H1 (cell line): ENCODE measurements around the gene SLC6A6. TPM values are rescaled to one million over a fixed set of nuclear protein-coding genes. Genes with fewer than 3 reads are reported as not detected.

Experiments used
- ATF3 ChIP-seq: IDR thresholded peaks from 2 replicates; pipeline ENCODE4 v1.6.1; 2011; ENCODE audit warnings: low read depth, mild to moderate bottlenecking, low read length; ENCODE audit not compliant: insufficient read depth
- CHD7 ChIP-seq: fragments of 300-600 bp; sonication (generic); IDR thresholded peaks from 2 replicates; pipeline ENCODE4 v1.7.1; 2012; ENCODE audit warnings: low read length, moderate library complexity, mild to moderate bottlenecking, inconsistent platforms; ENCODE audit not compliant: insufficient replicate concordance
- EP300 ChIP-seq, 2 experiments: IDR thresholded peaks; 1 replicate in 1 of 2; 2 replicates in 1 of 2; pipeline ENCODE4 v1.6.1; 2011 to 2012; ENCODE audit warnings: low read depth in 2 of 2, low read length in 2 of 2, mild to moderate bottlenecking in 2 of 2, borderline replicate concordance in 1 of 2, inconsistent platforms in 1 of 2, moderate library complexity in 1 of 2
- GABPA ChIP-seq: IDR thresholded peaks from 2 replicates; pipeline ENCODE4 v1.6.1; 2011; ENCODE audit warnings: mild to moderate bottlenecking, low read length, moderate library complexity, borderline replicate concordance; ENCODE audit not compliant: insufficient read depth
- GTF2F1 ChIP-seq: IDR thresholded peaks from 2 replicates; pipeline ENCODE4 v1.6.1; 2012; ENCODE audit warnings: low read depth, low read length, improper control_type of control experiment, borderline replicate concordance
- NANOG ChIP-seq: IDR thresholded peaks from 2 replicates; pipeline ENCODE4 v1.6.1; 2011; ENCODE audit warnings: low read length, low read depth, mild to moderate bottlenecking, inconsistent platforms; ENCODE audit not compliant: insufficient read depth, poor library complexity, severe bottlenecking
- POLR2AphosphoS5 ChIP-seq: IDR thresholded peaks from 2 replicates; pipeline ENCODE4 v1.6.1; 2011; ENCODE audit warnings: low read depth, low read length
- RXRA ChIP-seq: IDR thresholded peaks from 2 replicates; pipeline ENCODE4 v1.6.1; 2011; ENCODE audit warnings: low read depth, mild to moderate bottlenecking, low read length, moderate library complexity; ENCODE audit not compliant: insufficient read depth
- SRF ChIP-seq: IDR thresholded peaks from 2 replicates; pipeline ENCODE4 v1.6.1; 2011; ENCODE audit warnings: mild to moderate bottlenecking, low read depth, low read length, moderate library complexity
- polyA plus RNA-seq, 7 experiments: library from polyadenylated mRNA; depleted of rRNA in 3 of 7; stranded (reverse) in 5 of 7; unstranded in 2 of 7; fragments of >200 nt in 5 of 7; fragments of 200-250 nt in 2 of 7; gene quantifications; 1 replicate in 5 of 7; 2 replicates in 1 of 7; 4 replicates in 1 of 7; pipeline versions ENCODE4 v1.2.1 to v1.2.3, GENCODE V29; 2011 to 2013; ENCODE audit warnings: missing spikeins in 2 of 7, mixed read lengths in 2 of 7
- total RNA-seq: library from RNA; stranded (reverse); fragmentation: NEBNext Ultra II Directional; extraction: Animal tissue kit (Norgen Biotek cat#: 25700); gene quantifications from 2 replicates; pipeline ENCODE4 v1.2.1, GENCODE V29; 2021

SLC6A6 gene
- total and polyA plus RNA-seq, 2 of the 8 experiments (the other 6 are each of a cell fraction or from before 2014, with no cell fraction given): 66.2 to 144 TPM

DNA sequence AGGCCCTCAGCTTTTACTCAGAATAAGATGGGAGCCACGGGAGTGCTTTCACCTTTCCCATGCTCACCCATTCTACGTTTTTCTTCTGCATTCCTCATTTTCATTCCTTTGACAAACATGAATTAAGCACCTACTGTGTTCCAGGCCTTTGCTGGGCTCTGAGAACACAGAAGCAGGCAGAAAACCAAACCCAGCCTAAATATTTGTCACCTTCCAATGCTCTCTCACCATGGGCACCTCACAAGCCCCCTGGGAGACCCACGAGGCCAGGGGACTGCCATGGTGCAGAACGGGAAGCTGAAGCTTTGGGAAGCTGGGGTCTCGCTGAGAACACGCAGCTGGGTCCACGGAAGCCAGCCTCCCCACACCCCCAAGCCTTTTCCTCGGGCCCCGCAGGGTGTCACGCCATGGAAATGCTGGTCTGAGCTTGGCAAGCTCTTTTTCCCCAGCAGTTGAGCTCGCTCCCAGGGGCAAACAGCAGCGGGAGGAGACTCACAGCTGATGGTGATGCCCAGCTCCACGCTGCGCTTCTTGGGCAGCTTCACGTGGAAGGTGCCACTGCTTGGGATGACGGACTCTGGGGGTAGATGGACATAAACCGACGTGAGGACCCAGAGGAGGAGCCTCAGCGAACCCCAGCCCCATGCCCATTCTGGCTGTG lies 110.0 kb downstream of the SLC6A6 start (continued):
- TF ChIP-seq CHD7 (no peak), EP300 (IDR thresholded peaks at IDR 0.05; ENCODE audit: borderline replicate concordance in 1 of 2, low read depth in 2 of 2, low read length in 2 of 2) (no peak), POLR2AphosphoS5 (no peak), GABPA (no peak), SRF (no peak), GTF2F1 (no peak), RXRA (no peak), ATF3 (no peak), NANOG (no peak)
